Activated T-cell treated with anti-CD3 and anti-CD28 coated beads for 24 hours (primary cell): ENCODE data around the gene SOST.

ENCODE experiments used
- DNase-seq: peaks from one replicate; pipeline ENCODE4 v3.0.0-alpha.2; 2020; ENCODE audit warnings: low read depth

Gene SOST

GRCh38 chr17:43706235-43706634 lies 52.4 kb downstream of the SOST start:
- DNase-seq = no peak
